Neural cell (in vitro differentiated cells): ENCODE results near the gene HELT. TPM values are rescaled to one million over a fixed set of nuclear protein-coding genes. Genes with fewer than 3 reads are reported as not detected.

Experiments
- H2AFZ ChIP-seq: fragments of 200-600, 300-800 bp; sonication (generic), shearing (Covaris generic); 2 replicates; pipeline ENCODE4 v1.6.0; 2014; ENCODE audit warnings: low read depth, mild to moderate bottlenecking, antibody characterized with exemption, low read length, moderate library complexity
- H3F3A ChIP-seq: fragments of 200-600 bp; shearing (Covaris generic); 2 replicates; pipeline ENCODE4 v1.6.1; 2016; ENCODE audit warnings: mild to moderate bottlenecking, moderate library complexity, mixed read lengths, antibody characterized with exemption, low read length; ENCODE audit not compliant: insufficient read depth, poor library complexity, severe bottlenecking
- H3K27ac ChIP-seq: fragments of 200-600, 300-800 bp; sonication (generic), shearing (Covaris generic); 2 replicates; pipeline ENCODE4 v1.5.1; 2014; ENCODE audit warnings: mild to moderate bottlenecking, low read length, moderate library complexity
- H3K27me3 ChIP-seq: fragments of 300-800, 200-600 bp; sonication (generic), shearing (Covaris generic); 2 replicates; pipeline ENCODE4 v1.6.0; 2014; ENCODE audit warnings: mild to moderate bottlenecking, low read depth, low read length, moderate library complexity; ENCODE audit not compliant: insufficient read depth
- H3K36me3 ChIP-seq: fragments of 300-800, 200-600 bp; sonication (generic), shearing (Covaris generic); 2 replicates; pipeline ENCODE4 v1.5.1; 2014; ENCODE audit warnings: mild to moderate bottlenecking, antibody characterized with exemption, low read length, moderate library complexity; ENCODE audit not compliant: insufficient read depth
- H3K4me2 ChIP-seq: fragments of 300-800, 200-600 bp; sonication (generic), shearing (Covaris generic); 2 replicates; pipeline ENCODE4 v1.6.0; 2014; ENCODE audit warnings: mild to moderate bottlenecking, low read length
- H3K4me3 ChIP-seq: fragments of 300-800, 200-600 bp; sonication (generic), shearing (Covaris generic); 2 replicates; pipeline ENCODE4 v1.5.1; 2014; ENCODE audit warnings: mild to moderate bottlenecking, low read length, moderate library complexity
- H3K79me2 ChIP-seq: fragments of 200-600 bp; shearing (Covaris generic); replicated peaks from 2 replicates; pipeline ENCODE4 v1.6.0; 2014; ENCODE audit warnings: mild to moderate bottlenecking, low read length, moderate library complexity; ENCODE audit not compliant: insufficient read depth
- H3K9ac ChIP-seq: fragments of 300-800, 200-600 bp; sonication (generic), shearing (Covaris generic); 2 replicates; pipeline ENCODE4 v1.6.1; 2016; ENCODE audit warnings: mild to moderate bottlenecking, low read length, mixed read lengths
- H3K9me2 ChIP-seq: fragments of 200-600 bp; shearing (Covaris generic); 2 replicates; pipeline ENCODE4 v1.6.1; 2016; ENCODE audit warnings: mild to moderate bottlenecking, low read length, mixed read lengths; ENCODE audit not compliant: insufficient read depth
- H3K9me3 ChIP-seq: fragments of 200-600, 300-800 bp; sonication (generic), shearing (Covaris generic); 2 replicates; pipeline ENCODE4 v1.6.1; 2016; ENCODE audit warnings: mild to moderate bottlenecking, mixed run types, low read length, moderate library complexity, mixed read lengths
- H4K20me1 ChIP-seq: fragments of 200-600 bp; shearing (Covaris generic); 2 replicates; pipeline ENCODE4 v1.6.1; 2016; ENCODE audit warnings: mild to moderate bottlenecking, mixed run types; ENCODE audit not compliant: insufficient read depth
- CTCF ChIP-seq: fragments of 450-650 bp; IDR thresholded peaks from 2 replicates; pipeline ENCODE4 v1.5.1; 2014; ENCODE audit warnings: antibody characterized with exemption, mild to moderate bottlenecking, moderate library complexity; ENCODE audit not compliant: poor library complexity, severe bottlenecking
- EP300 ChIP-seq: fragments of 450-650 bp; conservative IDR thresholded peaks from 2 replicates; pipeline ENCODE4 v1.6.1; 2014; ENCODE audit warnings: antibody characterized with exemption, mild to moderate bottlenecking, moderate library complexity; ENCODE audit not compliant: poor library complexity, severe bottlenecking
- EZH2 ChIP-seq: fragments of 200-600, 300-800 bp; shearing (Covaris generic), sonication (generic); IDR thresholded peaks from 2 replicates; pipeline ENCODE4 v1.6.1; 2014; ENCODE audit warnings: antibody characterized with exemption, low read length, borderline replicate concordance, mild to moderate bottlenecking; ENCODE audit not compliant: insufficient read depth, poor library complexity, severe bottlenecking
- MXI1 ChIP-seq: fragments of 450-650 bp; conservative IDR thresholded peaks from 2 replicates; pipeline ENCODE4 v1.6.1; 2014; ENCODE audit warnings: antibody characterized with exemption, mild to moderate bottlenecking; ENCODE audit not compliant: poor library complexity, severe bottlenecking
- POLR2AphosphoS5 ChIP-seq: IDR thresholded peaks from 2 replicates; pipeline ENCODE4 v1.6.1; 2012
- RAD21 ChIP-seq: fragments of 450-650 bp; conservative IDR thresholded peaks from 2 replicates; pipeline ENCODE4 v1.6.1; 2014; ENCODE audit warnings: antibody characterized with exemption, mild to moderate bottlenecking, moderate library complexity
- REST ChIP-seq: IDR thresholded peaks from 2 replicates; pipeline ENCODE4 v1.6.1; 2012; ENCODE audit warnings: borderline replicate concordance
- SMC3 ChIP-seq: fragments of 450-650 bp; conservative IDR thresholded peaks from 2 replicates; pipeline ENCODE4 v1.6.1; 2014; ENCODE audit warnings: antibody characterized with exemption, mild to moderate bottlenecking, moderate library complexity; ENCODE audit not compliant: poor library complexity
- TAF1 ChIP-seq: IDR thresholded peaks from 2 replicates; pipeline ENCODE4 v1.6.1; 2012; ENCODE audit warnings: low read depth
- polyA plus RNA-seq: library from polyadenylated mRNA; depleted of rRNA; stranded (reverse); fragments of >200 nt; gene quantifications from 2 replicates; pipeline ENCODE4 v1.2.3, GENCODE V29; 2014

The HELT gene
- polyA plus RNA-seq, 1 donor from 2014 or later = not detected

GRCh38 chr4:185011408-185011807 is 6.9 kb upstream of the HELT start:
- Histone ChIP-seq H3K9me2 (no peaks in the 10 kb centered on the region), H3F3A (no peaks in the 10 kb centered on the region), H3K4me3 (no peak overlapping the region), H3K9ac (no peak overlapping the region), H3K36me3 (no peaks in the 10 kb centered on the region), H2AFZ (no peak overlapping the region), H3K79me2 (no peaks in the 10 kb centered on the region), H3K4me2 (no peak overlapping the region), H3K27me3 (peaks cover 79% of the 10 kb centered on the region), H4K20me1 (no peaks in the 10 kb centered on the region), H3K9me3 (no peaks in the 10 kb centered on the region), H3K27ac (no peak overlapping the region)
- no peak for TF ChIP-seq EZH2
- no peak for TF ChIP-seq RAD21
- no peak for TF ChIP-seq TAF1
- peak; percentile 27 for TF ChIP-seq SMC3
- peak; percentile 55 for TF ChIP-seq CTCF

GRCh38 chr4:185013417-185014125 is 4.7 kb upstream of the HELT start:
- Histone ChIP-seq H3K9me3 (no peaks in the 10 kb centered on the region), H4K20me1 (no peaks in the 10 kb centered on the region), H3K9me2 (no peaks in the 10 kb centered on the region), H3K27me3 (peaks cover 97% of the 10 kb centered on the region), H3K4me2 (no peak overlapping the region), H3K4me3 (no peak overlapping the region), H2AFZ (no peak overlapping the region), H3K9ac (no peak overlapping the region), H3K27ac (no peak overlapping the region), H3K79me2 (no peaks in the 10 kb centered on the region), H3F3A (no peaks in the 10 kb centered on the region), H3K36me3 (no peaks in the 10 kb centered on the region)
- TF ChIP-seq SMC3 (no peak), EP300 (no peak), EZH2 (no peak), MXI1 (no peak), CTCF (no peak), POLR2AphosphoS5 (no peak), REST (no peak), TAF1 (no peak), RAD21 (no peak)
